H1 (cell line): ENCODE results near the gene KRT75. TPM values are rescaled to one million over a fixed set of nuclear protein-coding genes. Genes with fewer than 3 reads are reported as not detected.

Experiments used
- ASH2L ChIP-seq: fragments of 200-600, 300-600 bp; sonication (generic); IDR thresholded peaks from one replicate; pipeline ENCODE4 v1.7.1; 2017; ENCODE audit warnings: low read length
- CBX5 ChIP-seq: fragments of 300-800, 300-1000 bp; sonication (generic); IDR thresholded peaks from 2 replicates; pipeline ENCODE4 v1.7.1; 2016; ENCODE audit warnings: antibody characterized with exemption, low read length, low read depth
- CHD7 ChIP-seq: fragments of 300-600 bp; sonication (generic); IDR thresholded peaks from 2 replicates; pipeline ENCODE4 v1.7.1; 2012; ENCODE audit warnings: low read length, moderate library complexity, mild to moderate bottlenecking, inconsistent platforms; ENCODE audit not compliant: insufficient replicate concordance
- EP300 ChIP-seq, 2 experiments: IDR thresholded peaks; 1 replicate in 1 of 2; 2 replicates in 1 of 2; pipeline ENCODE4 v1.6.1; 2011 to 2012; ENCODE audit warnings: low read depth in 2 of 2, low read length in 2 of 2, mild to moderate bottlenecking in 2 of 2, borderline replicate concordance in 1 of 2, inconsistent platforms in 1 of 2, moderate library complexity in 1 of 2
- JUN ChIP-seq: IDR thresholded peaks from 2 replicates; pipeline ENCODE4 v1.6.1; 2011; ENCODE audit warnings: low read depth, mild to moderate bottlenecking, improper control_type of control experiment, low read length
- KDM1A ChIP-seq: fragments of 200-600, 300-600 bp; sonication (generic); IDR thresholded peaks from 2 replicates; pipeline ENCODE4 v1.7.1; 2016; ENCODE audit warnings: mild to moderate bottlenecking, low read length, borderline replicate concordance
- KDM4A ChIP-seq: IDR thresholded peaks from one replicate; pipeline ENCODE4 v1.7.1; 2012; ENCODE audit warnings: low read depth, mild to moderate bottlenecking, moderate library complexity, low read length, inconsistent platforms; ENCODE audit not compliant: severe bottlenecking
- KDM5A ChIP-seq: fragments of 200-600 bp; IDR thresholded peaks from 2 replicates; pipeline ENCODE4 v1.7.1; 2012; ENCODE audit warnings: mild to moderate bottlenecking, low read length, inconsistent platforms, mixed read lengths
- SIRT6 ChIP-seq: IDR thresholded peaks from one replicate; pipeline ENCODE4 v1.7.1; 2012; ENCODE audit warnings: low read length, inconsistent platforms
- SP4 ChIP-seq: IDR thresholded peaks from 2 replicates; pipeline ENCODE4 v1.6.1; 2012; ENCODE audit warnings: low read length, inconsistent platforms
- SRF ChIP-seq: IDR thresholded peaks from 2 replicates; pipeline ENCODE4 v1.6.1; 2011; ENCODE audit warnings: mild to moderate bottlenecking, low read depth, low read length, moderate library complexity
- YY1 ChIP-seq: IDR thresholded peaks from 2 replicates; pipeline ENCODE4 v1.6.1; 2011; ENCODE audit warnings: low read depth, mild to moderate bottlenecking, low read length
- polyA plus RNA-seq, 7 experiments: library from polyadenylated mRNA; depleted of rRNA in 3 of 7; stranded (reverse) in 5 of 7; unstranded in 2 of 7; fragments of >200 nt in 5 of 7; fragments of 200-250 nt in 2 of 7; gene quantifications; 1 replicate in 5 of 7; 2 replicates in 1 of 7; 4 replicates in 1 of 7; pipeline versions ENCODE4 v1.2.1 to v1.2.3, GENCODE V29; 2011 to 2013; ENCODE audit warnings: missing spikeins in 2 of 7, mixed read lengths in 2 of 7
- total RNA-seq: library from RNA; stranded (reverse); fragmentation: NEBNext Ultra II Directional; extraction: Animal tissue kit (Norgen Biotek cat#: 25700); gene quantifications from 2 replicates; pipeline ENCODE4 v1.2.1, GENCODE V29; 2021

KRT75 gene
- total and polyA plus RNA-seq, 2 of the 8 experiments (the other 6 are each of a cell fraction or from before 2014, with no cell fraction given): not detected

DNA sequence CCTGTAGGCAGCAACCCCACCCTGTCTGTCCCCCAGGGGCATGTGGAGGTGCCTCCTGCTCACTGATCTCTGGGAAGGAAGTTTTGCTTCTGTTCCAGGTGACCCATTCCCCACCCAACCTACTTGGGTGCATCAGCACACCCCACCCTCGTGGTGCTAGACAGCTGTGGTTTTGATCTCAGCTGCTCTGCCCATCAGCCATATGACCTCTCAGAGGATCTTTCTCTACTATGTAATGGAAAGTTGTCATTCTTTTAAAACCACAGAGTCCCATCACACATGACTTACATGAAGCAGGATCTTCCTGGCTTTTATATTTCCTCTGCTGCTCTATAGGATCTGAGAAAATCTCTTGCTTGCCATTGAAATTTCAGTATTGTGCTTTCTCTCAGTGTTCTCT is 14.5 kb downstream of the KRT75 start (continued):
- no peak for TF ChIP-seq CHD7
- TF ChIP-seq CBX5: no peak
- TF ChIP-seq EP300 (IDR thresholded peaks at IDR 0.05; ENCODE audit: borderline replicate concordance in 1 of 2, low read depth in 2 of 2, low read length in 2 of 2): no peak
- no peak for TF ChIP-seq ASH2L
- TF ChIP-seq SIRT6: no peak
- no peak for TF ChIP-seq KDM1A
- no peak for TF ChIP-seq JUN
- TF ChIP-seq KDM4A: no peak
- TF ChIP-seq YY1: no peak
- no peak for TF ChIP-seq SP4
- no peak for TF ChIP-seq SRF
- no peak for TF ChIP-seq KDM5A
